Stomach (tissue), 4 donors: ENCODE measurements around the gene PRKCZ.
"Not testable (repeated sequence)": the region's sequence is repeated elsewhere in the genome, so short reads cannot be mapped to it uniquely, and the experiment has no call there.

ENCODE experiments used
- EP300 ChIP-seq: sonication (generic); formaldehyde crosslinking; IDR thresholded peaks from one replicate; pipeline ENCODE4 v1.6.1; 2017; ENCODE audit warnings: antibody characterized with exemption
- POLR2AphosphoS5 ChIP-seq, 3 donors: sonication (generic); formaldehyde crosslinking; IDR thresholded peaks; one replicate each; pipeline ENCODE4 v1.6.1; 2016; ENCODE audit warnings: antibody characterized with exemption in 3 of 3
- TF ChIP-seq, protein P1 (sequence below), 7 experiments: fragments of 450-650 bp in 4 of 7; fragments of 200-600 bp in 3 of 7; sonication (generic) in 3 of 7; IDR thresholded peaks; one replicate each; pipeline ENCODE4 v1.5.1; 2016 to 2019; ENCODE audit warnings: antibody characterized with exemption in 7 of 7, control low read depth in 2 of 7, mild to moderate bottlenecking in 1 of 7

DNA sequence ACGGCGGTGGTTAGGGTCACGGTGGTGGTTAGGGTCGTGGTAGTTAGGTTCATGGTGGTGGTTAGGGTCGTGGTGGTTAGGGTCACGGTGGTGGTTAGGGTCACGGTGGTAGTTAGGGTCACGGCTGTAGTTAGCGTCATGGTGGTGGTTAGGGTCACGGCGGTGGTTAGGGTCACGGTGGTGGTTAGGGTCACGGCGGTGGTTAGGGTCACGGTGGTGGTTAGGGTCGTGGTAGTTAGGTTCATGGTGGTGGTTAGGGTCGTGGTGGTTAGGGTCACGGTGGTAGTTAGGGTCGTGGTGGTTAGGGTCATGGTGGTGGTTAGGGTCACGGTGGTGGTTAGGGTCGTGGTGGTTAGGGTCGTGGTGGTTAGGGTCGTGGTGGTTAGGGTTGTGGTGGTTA is 71.6 kb downstream of the PRKCZ start:
- TF ChIP-seq EP300; POLR2AphosphoS5 (IDR thresholded peaks at IDR 0.05): not testable (repeated sequence)
- TF ChIP-seq, protein P1, sequence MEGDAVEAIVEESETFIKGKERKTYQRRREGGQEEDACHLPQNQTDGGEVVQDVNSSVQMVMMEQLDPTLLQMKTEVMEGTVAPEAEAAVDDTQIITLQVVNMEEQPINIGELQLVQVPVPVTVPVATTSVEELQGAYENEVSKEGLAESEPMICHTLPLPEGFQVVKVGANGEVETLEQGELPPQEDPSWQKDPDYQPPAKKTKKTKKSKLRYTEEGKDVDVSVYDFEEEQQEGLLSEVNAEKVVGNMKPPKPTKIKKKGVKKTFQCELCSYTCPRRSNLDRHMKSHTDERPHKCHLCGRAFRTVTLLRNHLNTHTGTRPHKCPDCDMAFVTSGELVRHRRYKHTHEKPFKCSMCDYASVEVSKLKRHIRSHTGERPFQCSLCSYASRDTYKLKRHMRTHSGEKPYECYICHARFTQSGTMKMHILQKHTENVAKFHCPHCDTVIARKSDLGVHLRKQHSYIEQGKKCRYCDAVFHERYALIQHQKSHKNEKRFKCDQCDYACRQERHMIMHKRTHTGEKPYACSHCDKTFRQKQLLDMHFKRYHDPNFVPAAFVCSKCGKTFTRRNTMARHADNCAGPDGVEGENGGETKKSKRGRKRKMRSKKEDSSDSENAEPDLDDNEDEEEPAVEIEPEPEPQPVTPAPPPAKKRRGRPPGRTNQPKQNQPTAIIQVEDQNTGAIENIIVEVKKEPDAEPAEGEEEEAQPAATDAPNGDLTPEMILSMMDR (IDR thresholded peaks at IDR 0.05): not testable (repeated sequence)
